Lower lobe of right lung (tissue), 2 donors: ENCODE measurements around the gene GTF2H3. TPM values are rescaled to one million over a fixed set of nuclear protein-coding genes. Genes with fewer than 3 reads are reported as not detected.
"Not testable (repeated sequence)": the region's sequence is repeated elsewhere in the genome, so short reads cannot be mapped to it uniquely, and the experiment has no call there.

Experiments used
- ATAC-seq, 2 donors: fragments of 200-7000 bp; cut with Tn5 transposase; one replicate each; pipeline ENCODE4 v1.9.1; 2020 to 2022; ENCODE audit warnings: mild to moderate bottlenecking in 2 of 2, moderate library complexity in 2 of 2
- DNase-seq: peaks from one replicate; pipeline ENCODE4 v3.0.0-alpha.2; 2020
- H3K27ac ChIP-seq: fragments of 200-600 bp; one replicate; pipeline ENCODE4 v1.8.0; 2022
- H3K27me3 ChIP-seq: fragments of 200-600 bp; one replicate; pipeline ENCODE4 v1.8.0; 2022; ENCODE audit warnings: low read depth
- H3K36me3 ChIP-seq: fragments of 200-600 bp; one replicate; pipeline ENCODE4 v1.8.0; 2022; ENCODE audit warnings: mild to moderate bottlenecking
- H3K4me1 ChIP-seq: fragments of 200-600 bp; one replicate; pipeline ENCODE4 v1.8.0; 2022
- H3K4me3 ChIP-seq: fragments of 200-600 bp; one replicate; pipeline ENCODE4 v1.8.0; 2022; ENCODE audit warnings: mild to moderate bottlenecking
- H3K9me3 ChIP-seq: fragments of 200-600 bp; one replicate; pipeline ENCODE4 v1.8.0; 2022
- CTCF ChIP-seq: fragments of 200-600 bp; IDR thresholded peaks from one replicate; pipeline ENCODE4 v1.8.0; 2022; ENCODE audit warnings: antibody characterized with exemption, mild to moderate bottlenecking
- intact Hi-C: fragments of 100-400 bp; cut with DNase I; formaldehyde crosslinking; loops from one replicate; pipeline ENCODE4 v1.11.0; 2022
- total RNA-seq: library from RNA; stranded (reverse); fragmentation: NEBNext Ultra II Directional; extraction: Animal tissue kit (Norgen Biotek cat#: 25700); gene quantifications from one replicate; pipeline ENCODE4 v1.2.1, GENCODE V29; 2021
- donor health status: DM: no; HTN: yes; CAD: no; lungs with severe emphysema.

GTF2H3 gene
- total RNA-seq, 1 donor from 2014 or later: 25.5 TPM

GRCh38 chr12:123599310-123599709 is 34.3 kb upstream of the GTF2H3 start:
- H3K27ac ChIP-seq: no peak overlapping the region
- H3K27me3 ChIP-seq: no peaks in the 10 kb centered on the region
- intact Hi-C loops: no loop called here
- no peak overlapping the region for H3K4me3 ChIP-seq
- TF ChIP-seq CTCF: no peak
- ATAC-seq (no peak), DNase-seq (no peak)
- no peaks in the 10 kb centered on the region for H3K9me3 ChIP-seq
- H3K36me3 ChIP-seq: peaks cover 55% of the 10 kb centered on the region
- peaks cover 20% of the 10 kb centered on the region for H3K4me1 ChIP-seq

DNA sequence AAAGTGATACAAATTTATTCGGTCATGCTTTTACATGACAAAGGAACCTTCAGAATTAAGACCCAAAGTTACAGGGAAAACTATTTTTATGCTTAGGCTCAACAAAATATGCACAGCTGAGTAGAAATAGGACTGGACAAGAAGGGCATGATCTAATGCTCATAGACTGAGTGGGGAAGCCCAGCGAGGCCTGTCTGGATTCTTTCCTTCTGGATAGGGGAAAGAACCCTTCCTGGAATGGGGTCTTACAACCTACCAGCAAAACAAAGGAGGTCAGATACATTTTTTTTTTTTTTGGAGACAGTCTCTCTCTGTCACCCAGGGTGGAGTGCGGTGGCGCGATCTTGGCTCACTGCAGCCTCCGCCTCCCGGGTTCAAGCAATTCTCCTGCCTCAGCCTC is 33.9 kb upstream of the GTF2H3 start:
- DNase-seq (no peak), ATAC-seq (no peak)
- Histone ChIP-seq H3K4me3 (no peak overlapping the region), H3K27me3 (no peaks in the 10 kb centered on the region), H3K4me1 (peaks cover 20% of the 10 kb centered on the region), H3K36me3 (peaks cover 55% of the 10 kb centered on the region), H3K27ac (no peak overlapping the region), H3K9me3 (no peaks in the 10 kb centered on the region)
- no peak for TF ChIP-seq CTCF
- intact Hi-C loops: no loop called here

GRCh38 chr12:123601602-123602489 is 31.8 kb upstream of the GTF2H3 start, which contains the start of gene DDX55:
Gene DDX55, plus strand, starts transcription at chr12:123602099. Its CDS starts 50 bp downstream, at chr12:123602149.
- no peaks in the 10 kb centered on the region for H3K27me3 ChIP-seq
- H3K4me3 ChIP-seq: peak within 1 kb of the TSS; percentile 100
- peaks cover 20% of the 10 kb centered on the region for H3K4me1 ChIP-seq
- ATAC-seq: peak; percentile 98 to 99
- peaks cover 55% of the 10 kb centered on the region for H3K36me3 ChIP-seq
- TF ChIP-seq CTCF: peak; percentile 51
- no peaks in the 10 kb centered on the region for H3K9me3 ChIP-seq
- intact Hi-C loops: no loop called here
- peak; percentile 91 for DNase-seq
- H3K27ac ChIP-seq: peak within 1 kb of the TSS; percentile 89

- ATAC-seq: no peak
- H3K4me1 ChIP-seq: peaks cover 20% of the 10 kb centered on the region
- H3K36me3 ChIP-seq: peaks cover 55% of the 10 kb centered on the region
- DNase-seq: no peak
- peak overlapping the region; percentile 89 for H3K27ac ChIP-seq
- H3K9me3 ChIP-seq: no peaks in the 10 kb centered on the region
- no peaks in the 10 kb centered on the region for H3K27me3 ChIP-seq
- intact Hi-C loops: no loop called here
- TF ChIP-seq CTCF: no peak
- peak overlapping the region; percentile 100 for H3K4me3 ChIP-seq
These were observed 30.9 kb upstream of the GTF2H3 start for GRCh38 chr12:123602651-123603195.

- H3K27ac ChIP-seq, DNase-seq, ATAC-seq, H3K4me3 ChIP-seq, intact Hi-C loops, H3K27me3 ChIP-seq, H3K9me3 ChIP-seq: not testable (repeated sequence)
- peaks cover 20% of the 10 kb centered on the region for H3K4me1 ChIP-seq
- H3K36me3 ChIP-seq: peaks cover 55% of the 10 kb centered on the region
These were observed 30.1 kb upstream of the GTF2H3 start for GRCh38 chr12:123603495-123603894.

DNA sequence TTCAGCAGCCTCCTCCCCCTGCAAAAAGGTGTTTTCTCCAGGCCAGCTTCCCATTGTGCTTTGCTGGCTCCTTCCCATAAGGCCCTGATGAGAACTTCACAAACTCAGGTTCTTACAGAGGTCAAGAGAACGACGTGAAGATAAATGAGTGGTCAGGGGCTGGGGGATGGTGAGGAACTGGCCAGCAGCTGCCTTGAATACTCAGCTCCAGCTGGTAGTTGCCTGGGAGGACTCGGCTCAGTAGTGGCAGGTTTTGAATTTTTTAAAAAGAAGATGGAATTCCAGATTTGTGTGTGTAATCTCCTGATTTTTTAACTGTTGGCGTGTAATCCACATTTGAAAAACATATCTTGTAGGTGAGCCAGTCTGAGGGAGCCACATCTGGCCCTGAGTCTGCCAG is 25.9 kb upstream of the GTF2H3 start:
- Histone ChIP-seq H3K4me1 (peaks cover 11% of the 10 kb centered on the region), H3K9me3 (no peaks in the 10 kb centered on the region), H3K27ac (no peak overlapping the region), H3K27me3 (no peaks in the 10 kb centered on the region), H3K4me3 (no peak overlapping the region), H3K36me3 (peaks cover 90% of the 10 kb centered on the region)
- intact Hi-C loops: no loop called here
- no peak for TF ChIP-seq CTCF
- ATAC-seq (no peak), DNase-seq (no peak)
